PFSK-1 (cell line): ENCODE measurements around the gene SLC9A3.

Experiments used
- POLR2AphosphoS5 ChIP-seq: IDR thresholded peaks from 2 replicates; pipeline ENCODE4 v1.6.1; 2012; ENCODE audit warnings: low read depth, mild to moderate bottlenecking, control low read depth, low read length, moderate library complexity
- REST ChIP-seq, 2 experiments: IDR thresholded peaks; 2 replicates each; pipeline versions ENCODE4 v1.6.1 to v1.8.0; 2011 to 2012; ENCODE audit warnings: low read depth in 2 of 2, low read length in 2 of 2, control low read depth in 1 of 2, inconsistent platforms in 1 of 2, mild to moderate bottlenecking in 1 of 2, moderate library complexity in 1 of 2; ENCODE audit not compliant: insufficient read depth in 1 of 2
- TAF1 ChIP-seq: IDR thresholded peaks from 2 replicates; pipeline ENCODE4 v1.6.1; 2012; ENCODE audit warnings: low read length, control low read depth, borderline replicate concordance; ENCODE audit not compliant: insufficient read depth

GRCh38 chr5:522899-523440 lies 1.3 kb downstream of the SLC9A3 start:
- TF ChIP-seq POLR2AphosphoS5 (no peak), TAF1 (no peak), REST (IDR thresholded peaks at IDR 0.05; ENCODE audit: insufficient read depth in 1 of 2, low read depth in 2 of 2, low read length in 2 of 2) (no peak)
